Epithelial cell of esophagus (primary cell): ENCODE results near the gene FASTK.

Experiments used
- DNase-seq: peaks from one replicate; pipeline ENCODE4 v3.0.0; 2010; ENCODE audit warnings: low read depth
- H3K4me3 ChIP-seq: 2 replicates; pipeline ENCODE4 v1.5.1; 2011; ENCODE audit warnings: mild to moderate bottlenecking, low read length, control low read depth
- CTCF ChIP-seq: IDR thresholded peaks from 2 replicates; pipeline ENCODE4 v1.5.1; 2011; ENCODE audit warnings: low read depth, mild to moderate bottlenecking, low read length, control low read depth, inconsistent platforms; ENCODE audit not compliant: insufficient read depth; ENCODE audit errors: missing control alignments

FASTK gene

GRCh38 chr7:151081170-151082101 is 827 bp upstream of the FASTK start:
- TF ChIP-seq CTCF, result no peak
- H3K4me3 ChIP-seq, result peak overlapping the region; percentile 65
- peak; percentile 42 for DNase-seq

- peak; percentile 2 for TF ChIP-seq CTCF
- peak overlapping the region; percentile 73 for H3K4me3 ChIP-seq
- DNase-seq, result peak; percentile 62
Measured at GRCh38 chr7:151080067-151080521, 515 bp downstream of the FASTK start.

- no peak for DNase-seq
- peak overlapping the region; percentile 73 for H3K4me3 ChIP-seq
- no peak for TF ChIP-seq CTCF
Measured at GRCh38 chr7:151079199-151079910, 1.3 kb downstream of the FASTK start.

GRCh38 chr7:151078233-151079040 is 2.2 kb downstream of the FASTK start:
- no peak for TF ChIP-seq CTCF
- DNase-seq, result no peak
- no peak overlapping the region for H3K4me3 ChIP-seq

- no peak overlapping the region for H3K4me3 ChIP-seq
- no peak for DNase-seq
- TF ChIP-seq CTCF, result no peak
Measured at GRCh38 chr7:151077705-151078232, 2.8 kb downstream of the FASTK start.
